Smooth muscle cell (in vitro differentiated cells): Measurements from ENCODE around the gene CNPY1. TPM values are rescaled to one million over a fixed set of nuclear protein-coding genes. Genes with fewer than 3 reads are reported as not detected.

Experiments
- DNase-seq: peaks from one replicate; lab custom pipeline; 2025; ENCODE audit not compliant: unreplicated experiment; lab: John Stamatoyannopoulos, UW
- H2AFZ ChIP-seq: fragments of 200-600 bp; sonication (generic); 2 replicates; pipeline ENCODE4 v1.6.0; 2016; ENCODE audit warnings: antibody characterized with exemption, low read depth, mild to moderate bottlenecking
- H3F3A ChIP-seq: fragments of 200-600 bp; sonication (generic); 2 replicates; pipeline ENCODE4 v1.6.0; 2017; ENCODE audit warnings: antibody characterized with exemption, low read depth
- H3K27ac ChIP-seq: fragments of 200-600 bp; sonication (generic); 2 replicates; pipeline ENCODE4 v1.5.1; 2016; ENCODE audit warnings: low read depth, mild to moderate bottlenecking
- H3K27me3 ChIP-seq: fragments of 200-600 bp; sonication (generic); 2 replicates; pipeline ENCODE4 v1.6.1; 2016; ENCODE audit warnings: low read depth, mild to moderate bottlenecking
- H3K36me3 ChIP-seq: fragments of 200-600 bp; sonication (generic); 2 replicates; pipeline ENCODE4 v1.5.1; 2016; ENCODE audit warnings: low read depth
- H3K4me1 ChIP-seq: fragments of 200-600 bp; sonication (generic); 2 replicates; pipeline ENCODE4 v1.5.1; 2016; ENCODE audit warnings: low read depth
- H3K4me2 ChIP-seq: fragments of 200-600 bp; sonication (generic); 2 replicates; pipeline ENCODE4 v1.6.0; 2016; ENCODE audit warnings: mild to moderate bottlenecking
- H3K4me3 ChIP-seq: fragments of 200-600 bp; sonication (generic); 2 replicates; pipeline ENCODE4 v1.5.1; 2016; ENCODE audit warnings: mild to moderate bottlenecking
- H3K79me2 ChIP-seq: fragments of 200-600 bp; sonication (generic); 2 replicates; pipeline ENCODE4 v1.6.0; 2016; ENCODE audit warnings: low read depth, mild to moderate bottlenecking
- H3K9ac ChIP-seq: fragments of 200-600 bp; sonication (generic); 2 replicates; pipeline ENCODE4 v1.6.0; 2016; ENCODE audit warnings: low read depth
- H3K9me3 ChIP-seq: fragments of 200-600 bp; sonication (generic); replicated peaks from 2 replicates; pipeline ENCODE4 v1.5.1; 2016; ENCODE audit warnings: low read depth
- H4K20me1 ChIP-seq: fragments of 200-600 bp; sonication (generic); 2 replicates; pipeline ENCODE4 v1.6.0; 2016; ENCODE audit warnings: low read depth
- CTCF ChIP-seq: fragments of 200-600 bp; sonication (generic); IDR thresholded peaks from 2 replicates; pipeline ENCODE4 v1.5.1; 2017; ENCODE audit warnings: borderline replicate concordance, mild to moderate bottlenecking, antibody characterized with exemption; ENCODE audit not compliant: insufficient read depth, poor library complexity, severe bottlenecking
- WGBS: methylation state at CpG from one replicate; pipeline ENCODE4 v1.1.7; 2016; ENCODE audit warnings: low lambda C conversion rate; 5-methylcytosine and 5-hydroxymethylcytosine counted together
- polyA plus RNA-seq: library from polyadenylated mRNA; unstranded; fragments of >200 nt; fragmentation: Nextera tagmentation; extraction: Ambion mirVana; gene quantifications from 2 replicates; pipeline ENCODE4 v1.2.1, GENCODE V29; 2016
- total RNA-seq: library from RNA; depleted of rRNA; stranded (reverse); fragments of >200 nt; gene quantifications from 2 replicates; pipeline ENCODE4 v1.2.3, GENCODE V29; 2014

CNPY1 gene
- total and polyA plus RNA-seq, 2 experiments from 2014 or later = 1.0 TPM; not detected in 1

GRCh38 chr7:155578016-155578415 is 31.7 kb upstream of the CNPY1 start:
- Histone ChIP-seq H3K4me1 (no peaks in the 10 kb centered on the region), H3K36me3 (no peaks in the 10 kb centered on the region), H3K27me3 (peaks cover 12% of the 10 kb centered on the region), H3K79me2 (no peaks in the 10 kb centered on the region), H2AFZ (no peak overlapping the region), H3F3A (no peaks in the 10 kb centered on the region), H3K27ac (no peak overlapping the region), H3K9me3 (no peaks in the 10 kb centered on the region), H3K9ac (no peak overlapping the region), H3K4me2 (no peak overlapping the region), H4K20me1 (no peaks in the 10 kb centered on the region), H3K4me3 (no peak overlapping the region)
- WGBS = 91% methylated on average over 11 of the region's 13 CpGs
- no peak for DNase-seq
- no peak for TF ChIP-seq CTCF

GRCh38 chr7:155577509-155577905 is 31.1 kb upstream of the CNPY1 start:
- Histone ChIP-seq H3K9ac (no peak overlapping the region), H3K27me3 (peaks cover 15% of the 10 kb centered on the region), H4K20me1 (no peaks in the 10 kb centered on the region), H3K79me2 (no peaks in the 10 kb centered on the region), H3K4me1 (no peaks in the 10 kb centered on the region), H3K4me2 (no peak overlapping the region), H3K36me3 (no peaks in the 10 kb centered on the region), H3K4me3 (no peak overlapping the region), H3F3A (no peaks in the 10 kb centered on the region), H2AFZ (no peak overlapping the region), H3K27ac (no peak overlapping the region), H3K9me3 (no peaks in the 10 kb centered on the region)
- no peak for DNase-seq
- TF ChIP-seq CTCF = no peak
- 88% methylated on average over 16 of the region's 16 CpGs for WGBS

DNA sequence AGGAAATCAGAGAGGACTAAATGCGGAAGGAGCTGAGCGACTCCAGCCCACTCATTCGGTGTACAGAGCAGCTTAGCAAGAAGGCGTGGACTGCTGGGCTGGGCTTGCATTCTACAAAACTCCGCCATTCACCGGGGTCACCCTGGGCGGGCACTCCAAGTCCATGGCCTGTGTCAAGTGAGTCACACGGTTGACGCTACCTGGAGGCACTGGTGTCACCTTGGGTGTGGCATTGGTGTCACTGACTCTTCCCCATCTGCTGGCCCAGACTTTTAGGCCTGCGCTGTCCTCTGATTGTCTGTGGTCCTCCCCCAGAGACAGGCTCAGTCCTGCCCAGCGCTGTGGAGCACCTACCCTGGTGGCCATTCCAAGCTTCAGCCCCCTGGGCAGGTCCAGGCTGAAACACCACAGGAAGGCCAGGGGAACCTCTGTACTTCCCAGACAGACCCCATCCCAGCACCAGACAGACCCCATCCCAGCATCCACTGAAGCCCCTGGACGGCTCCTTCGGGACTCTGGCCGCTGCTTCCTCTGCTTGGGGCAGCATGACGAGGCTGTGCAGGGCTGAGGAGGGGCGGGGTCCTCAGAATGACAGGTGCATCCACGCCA is 30.6 kb upstream of the CNPY1 start:
- no peaks in the 10 kb centered on the region for H4K20me1 ChIP-seq
- no peak for DNase-seq
- no peaks in the 10 kb centered on the region for H3K79me2 ChIP-seq
- no peak overlapping the region for H2AFZ ChIP-seq
- TF ChIP-seq CTCF = no peak
- H3K27ac ChIP-seq = no peak overlapping the region
- no peak overlapping the region for H3K4me2 ChIP-seq
- H3K9ac ChIP-seq = no peak overlapping the region
- no peaks in the 10 kb centered on the region for H3F3A ChIP-seq
- H3K4me1 ChIP-seq = no peaks in the 10 kb centered on the region
- no peaks in the 10 kb centered on the region for H3K9me3 ChIP-seq
- WGBS = 89% methylated on average over 17 of the region's 17 CpGs
- H3K27me3 ChIP-seq = peaks cover 10% of the 10 kb centered on the region
- no peak overlapping the region for H3K4me3 ChIP-seq
- H3K36me3 ChIP-seq = no peaks in the 10 kb centered on the region

- Histone ChIP-seq H3K9me3 (no peaks in the 10 kb centered on the region), H3K9ac (no peak overlapping the region), H3K4me2 (no peak overlapping the region), H4K20me1 (no peaks in the 10 kb centered on the region), H3K79me2 (no peaks in the 10 kb centered on the region), H3K27me3 (peaks cover 13% of the 10 kb centered on the region), H3K4me1 (no peaks in the 10 kb centered on the region), H3F3A (no peaks in the 10 kb centered on the region), H3K36me3 (no peaks in the 10 kb centered on the region), H3K27ac (no peak overlapping the region), H2AFZ (no peak overlapping the region), H3K4me3 (no peak overlapping the region)
- no peak for TF ChIP-seq CTCF
- DNase-seq = no peak
- 90% methylated on average over 20 of the region's 20 CpGs for WGBS
Measured at GRCh38 chr7:155576416-155576815, 30.1 kb upstream of the CNPY1 start.
